Astrocyte of the spinal cord (primary cell): ENCODE measurements around the gene POLR3GL.
A peak's percentile ranks its signal among the peaks of the same experiment; 100 is the strongest.

Experiments used
- DNase-seq: peaks from one replicate; pipeline ENCODE4 v3.0.0; 2011; ENCODE audit warnings: low read depth, low spot score
- H3K4me3 ChIP-seq: 2 replicates; pipeline ENCODE4 v1.5.1; 2011; ENCODE audit warnings: low read depth, mild to moderate bottlenecking, low read length, moderate library complexity
- in situ Hi-C: cut with HindIII; loops from 2 replicates; pipeline ENCODE4 v1.10.0; 2017; ENCODE audit warnings: low sequenced_read_pairs
- TF ChIP-seq, protein P1 (sequence below): IDR thresholded peaks from 2 replicates; pipeline ENCODE4 v1.5.1; 2012; ENCODE audit warnings: low read depth, mild to moderate bottlenecking, low read length, inconsistent platforms

Gene POLR3GL

DNA sequence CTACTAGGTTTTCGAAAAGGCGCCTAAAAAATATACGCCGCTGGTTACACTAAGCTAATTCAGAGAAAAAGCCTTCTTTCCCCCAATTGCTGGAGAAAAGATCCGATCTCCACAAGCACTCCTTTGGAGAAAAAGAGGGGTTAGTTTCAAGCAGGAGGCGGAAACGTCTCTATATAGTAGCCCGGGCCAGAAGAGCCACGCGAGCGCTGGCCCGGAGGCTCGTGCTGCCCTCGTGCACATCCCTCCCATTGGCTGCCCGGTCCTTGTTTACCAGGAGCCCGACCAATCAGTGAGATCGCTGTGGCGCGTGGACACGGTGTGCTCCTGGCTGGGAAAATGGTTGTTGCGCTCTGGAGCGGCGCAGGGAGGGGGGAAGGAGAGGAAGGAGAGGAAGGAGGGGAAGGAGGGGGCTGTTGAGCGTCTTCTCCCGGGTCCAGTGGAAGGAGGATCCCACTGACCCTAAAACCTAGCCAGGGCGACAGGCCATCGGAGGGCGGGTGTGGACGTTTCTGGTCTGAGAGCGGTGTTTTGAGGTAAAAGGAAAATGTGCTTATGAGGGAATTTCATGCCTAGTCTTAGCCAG, 32.0 kb downstream of the POLR3GL start, which contains the start of gene TXNIP:
Gene TXNIP (minus strand): TSS at position 147 of the 583 bp plus-strand sequence. CDS start 313 bp downstream, outside the sequence.
- DNase-seq, result peak; percentile 98
- in situ Hi-C loops, result no loop called here
- TF ChIP-seq, protein P1, sequence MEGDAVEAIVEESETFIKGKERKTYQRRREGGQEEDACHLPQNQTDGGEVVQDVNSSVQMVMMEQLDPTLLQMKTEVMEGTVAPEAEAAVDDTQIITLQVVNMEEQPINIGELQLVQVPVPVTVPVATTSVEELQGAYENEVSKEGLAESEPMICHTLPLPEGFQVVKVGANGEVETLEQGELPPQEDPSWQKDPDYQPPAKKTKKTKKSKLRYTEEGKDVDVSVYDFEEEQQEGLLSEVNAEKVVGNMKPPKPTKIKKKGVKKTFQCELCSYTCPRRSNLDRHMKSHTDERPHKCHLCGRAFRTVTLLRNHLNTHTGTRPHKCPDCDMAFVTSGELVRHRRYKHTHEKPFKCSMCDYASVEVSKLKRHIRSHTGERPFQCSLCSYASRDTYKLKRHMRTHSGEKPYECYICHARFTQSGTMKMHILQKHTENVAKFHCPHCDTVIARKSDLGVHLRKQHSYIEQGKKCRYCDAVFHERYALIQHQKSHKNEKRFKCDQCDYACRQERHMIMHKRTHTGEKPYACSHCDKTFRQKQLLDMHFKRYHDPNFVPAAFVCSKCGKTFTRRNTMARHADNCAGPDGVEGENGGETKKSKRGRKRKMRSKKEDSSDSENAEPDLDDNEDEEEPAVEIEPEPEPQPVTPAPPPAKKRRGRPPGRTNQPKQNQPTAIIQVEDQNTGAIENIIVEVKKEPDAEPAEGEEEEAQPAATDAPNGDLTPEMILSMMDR, result no peak
- peak within 1 kb of the TSS; percentile 97 for H3K4me3 ChIP-seq

DNA sequence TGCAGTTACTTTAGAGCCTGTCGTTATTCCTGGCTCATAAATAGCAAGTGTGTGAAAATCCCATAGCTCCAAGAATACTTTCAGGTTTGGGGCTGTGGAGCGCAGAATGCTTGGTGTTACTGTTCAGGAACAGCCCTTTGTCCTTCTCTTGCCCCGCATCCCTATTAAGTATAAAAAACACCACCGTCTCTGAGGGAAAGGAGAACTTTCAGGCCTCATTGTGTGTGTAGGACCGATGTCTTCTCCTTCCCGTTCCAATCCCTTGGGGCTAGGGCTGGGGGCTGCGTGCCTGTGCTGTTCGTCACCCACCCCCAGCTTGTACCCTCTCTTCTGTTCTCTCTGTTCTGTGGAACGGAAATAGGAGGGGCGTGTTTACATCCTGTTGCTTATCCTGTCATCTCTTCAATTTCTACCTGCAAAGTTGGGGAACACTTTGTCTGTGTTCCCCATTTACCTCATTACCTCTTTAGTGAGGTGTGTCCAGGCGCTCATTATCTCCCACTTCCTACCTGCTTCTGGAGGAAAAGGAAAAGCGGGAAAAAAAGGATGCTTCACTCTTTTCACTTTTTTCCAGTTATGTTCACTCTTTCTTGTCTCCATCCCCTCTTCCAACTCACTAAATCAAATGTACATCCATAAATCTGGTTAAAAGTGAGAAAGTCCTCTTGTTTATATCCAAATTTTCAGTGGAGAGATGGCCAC, 32.7 kb downstream of the POLR3GL start:
- peak overlapping the region; percentile 97 for H3K4me3 ChIP-seq
- DNase-seq, result no peak
- TF ChIP-seq, protein P1, result no peak
- in situ Hi-C loops, result no loop called here

DNA sequence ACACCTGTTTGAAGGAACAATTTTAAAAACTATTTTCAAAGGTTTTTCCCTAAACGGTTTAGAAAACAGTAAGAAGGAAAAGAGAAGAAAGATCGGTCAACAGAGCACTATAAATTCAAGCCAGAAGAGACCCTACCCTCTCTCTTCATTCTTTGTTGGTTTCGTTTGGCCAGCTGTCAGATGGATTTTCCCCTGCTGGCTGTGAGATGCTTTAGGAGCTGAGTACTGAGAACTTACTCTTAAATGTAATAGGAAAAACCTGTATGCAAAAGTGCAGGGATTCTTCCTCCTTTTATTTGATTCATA, 33.2 kb downstream of the POLR3GL start:
- no peak overlapping the region for H3K4me3 ChIP-seq
- in situ Hi-C loops, result no loop called here
- DNase-seq, result no peak
- TF ChIP-seq, protein P1, result no peak

DNA sequence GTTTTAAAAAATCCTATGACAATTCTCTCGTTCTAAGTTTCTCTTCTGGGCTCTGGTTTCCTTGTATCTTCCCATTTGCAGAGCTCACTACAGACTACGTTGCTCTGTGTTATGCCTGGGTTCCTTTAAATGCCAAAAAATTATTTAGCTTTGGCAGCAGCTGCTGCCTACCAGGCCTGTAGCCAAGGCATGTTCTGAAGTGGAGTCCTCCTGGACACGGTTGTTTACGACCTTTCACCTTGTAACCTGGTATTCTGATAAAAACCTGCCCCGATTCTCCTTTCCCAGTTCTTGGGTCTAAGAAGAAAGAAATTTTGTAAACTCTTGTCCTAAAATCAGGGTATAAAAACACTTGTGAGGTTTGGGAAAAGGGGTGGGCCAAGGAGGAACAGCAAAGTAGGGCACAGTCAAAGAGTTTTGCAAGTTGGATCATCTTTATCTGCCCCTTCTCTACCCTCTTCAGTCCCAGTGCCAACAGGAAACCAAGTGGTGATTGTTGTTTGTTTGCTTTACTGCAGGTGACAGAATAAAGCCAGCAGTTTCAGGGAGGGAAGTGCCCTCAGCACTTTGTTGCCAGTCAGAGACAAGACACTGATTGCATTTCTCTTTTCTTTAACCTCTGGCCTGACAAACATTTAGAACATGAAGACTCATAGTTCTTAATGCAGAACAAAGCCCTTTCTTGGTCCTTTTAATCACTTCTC, 35.0 kb downstream of the POLR3GL start:
- H3K4me3 ChIP-seq, result no peak overlapping the region
- DNase-seq, result no peak
- TF ChIP-seq, protein P1, result no peak
- in situ Hi-C loops, result no loop called here

DNA sequence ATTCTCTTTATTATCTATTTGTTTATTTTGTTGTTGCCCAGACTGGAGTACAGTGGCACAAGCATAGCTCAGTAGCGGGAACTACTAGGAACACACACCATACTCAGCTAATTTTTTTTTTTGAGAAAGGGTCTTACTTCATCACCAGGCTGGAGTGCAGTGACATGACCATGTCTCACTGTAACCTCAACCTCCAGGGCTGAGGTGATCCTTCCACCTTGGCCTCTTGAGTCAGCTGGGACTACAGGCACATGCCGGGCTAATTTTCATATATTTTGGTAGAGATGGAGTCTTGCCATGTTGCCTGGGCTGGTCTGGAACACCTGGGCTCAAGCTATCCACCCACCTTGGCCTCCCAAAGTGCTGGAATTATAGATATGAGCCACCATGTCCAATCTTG, 37.2 kb downstream of the POLR3GL start:
- in situ Hi-C loops, result no loop called here
- DNase-seq, result no peak
- TF ChIP-seq, protein P1, result no peak
- H3K4me3 ChIP-seq, result no peak overlapping the region

DNA sequence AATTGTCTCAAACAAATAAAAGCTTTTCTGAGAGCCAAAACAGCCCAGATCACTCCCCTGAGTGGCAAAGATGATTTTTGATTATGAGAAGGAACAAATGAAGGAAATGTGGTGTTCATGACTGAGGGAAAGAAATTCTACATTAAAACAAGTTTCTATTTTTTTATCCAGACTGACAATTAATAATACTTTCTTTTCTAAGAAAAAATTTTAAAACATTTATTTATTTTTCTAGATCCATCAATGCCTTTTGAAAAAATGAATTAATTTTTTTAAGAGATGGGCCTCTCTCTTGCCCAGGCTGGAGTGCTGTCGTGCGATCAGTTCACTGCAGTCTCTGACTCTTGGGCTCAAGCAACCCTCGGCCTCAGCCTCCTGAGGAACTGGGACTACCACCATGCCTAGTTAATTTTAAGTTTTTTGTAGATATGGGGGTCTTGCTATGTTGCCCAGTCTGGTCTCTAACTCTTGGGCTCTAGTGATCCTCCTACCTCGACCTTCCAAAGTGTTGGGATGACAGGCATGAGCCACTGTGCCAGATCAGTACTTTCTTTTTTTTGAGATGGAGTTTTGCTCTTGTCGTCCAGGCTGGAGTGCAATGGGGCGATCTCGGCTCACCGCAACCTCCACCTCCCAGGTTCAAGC, 43.1 kb downstream of the POLR3GL start:
- TF ChIP-seq, protein P1, result no peak
- in situ Hi-C loops, result no loop called here
- no peak for DNase-seq
- H3K4me3 ChIP-seq, result no peak overlapping the region
